Ovary (tissue), 3 donors: ENCODE measurements around the gene ARMC2.

Experiments used
- EP300 ChIP-seq: sonication (generic); formaldehyde crosslinking; IDR thresholded peaks from one replicate; pipeline ENCODE4 v1.6.1; 2017; ENCODE audit warnings: antibody characterized with exemption
- POLR2A ChIP-seq: fragments of 450-650 bp; IDR thresholded peaks from one replicate; pipeline ENCODE4 v1.6.1; 2017; ENCODE audit warnings: antibody characterized with exemption, mild to moderate bottlenecking, moderate library complexity
- TF ChIP-seq, protein P1 (sequence below), 3 donors: fragments of 450-650 bp in 2 of 3; fragments of 200-600 bp in 1 of 3; IDR thresholded peaks; one replicate each; pipeline versions ENCODE4 v1.5.1 to v1.8.0; 2016 to 2022; ENCODE audit warnings: antibody characterized with exemption in 3 of 3, mild to moderate bottlenecking in 1 of 3
- donor health status: DM: no; HTN: no; CAD: no.

DNA sequence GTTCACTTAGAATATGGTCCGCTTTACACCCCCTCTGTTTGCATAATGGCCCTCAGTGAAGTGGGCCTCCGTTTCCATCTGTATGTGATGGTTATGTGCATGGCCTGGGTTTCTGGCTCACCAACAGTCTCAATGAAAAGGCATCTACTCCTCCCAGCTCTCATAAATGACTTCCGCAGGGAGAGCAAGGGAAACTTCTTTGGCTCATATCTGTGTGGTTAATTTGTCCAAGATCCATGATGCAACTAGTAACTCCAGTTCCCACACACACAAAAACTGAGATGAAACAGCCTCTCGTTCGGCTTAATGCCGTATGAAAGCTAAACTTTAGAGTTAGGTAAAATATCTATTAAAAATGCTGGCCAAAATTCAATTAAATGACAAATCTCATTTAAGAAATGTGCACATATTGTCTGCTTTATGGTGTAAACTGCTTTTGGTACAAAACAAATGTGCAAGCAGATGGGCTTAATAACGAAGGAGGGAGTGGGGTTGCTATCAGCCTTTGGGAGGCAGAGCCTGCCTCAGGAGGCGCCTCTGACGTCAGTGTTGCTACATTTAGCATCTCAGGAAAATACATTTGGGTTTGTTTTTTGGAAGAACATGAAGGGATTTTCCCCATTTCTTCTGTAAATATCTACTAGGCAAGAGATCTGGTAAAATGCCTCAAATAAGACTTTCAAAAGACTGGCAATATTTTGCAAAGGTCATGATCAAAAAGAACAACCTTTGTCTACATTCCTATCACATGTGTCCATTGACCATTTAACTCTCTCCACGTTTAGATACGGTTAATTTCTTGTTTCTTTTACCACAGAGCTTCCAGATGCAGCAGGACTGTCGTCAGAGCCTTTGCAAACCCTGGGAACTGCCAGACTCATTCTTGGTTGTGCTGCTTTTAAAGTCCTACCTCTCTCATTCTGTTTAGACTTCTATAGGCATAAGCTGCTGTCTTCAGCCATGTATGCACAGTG, 96.8 kb downstream of the ARMC2 start:
- no peak for TF ChIP-seq POLR2A
- TF ChIP-seq, protein P1, sequence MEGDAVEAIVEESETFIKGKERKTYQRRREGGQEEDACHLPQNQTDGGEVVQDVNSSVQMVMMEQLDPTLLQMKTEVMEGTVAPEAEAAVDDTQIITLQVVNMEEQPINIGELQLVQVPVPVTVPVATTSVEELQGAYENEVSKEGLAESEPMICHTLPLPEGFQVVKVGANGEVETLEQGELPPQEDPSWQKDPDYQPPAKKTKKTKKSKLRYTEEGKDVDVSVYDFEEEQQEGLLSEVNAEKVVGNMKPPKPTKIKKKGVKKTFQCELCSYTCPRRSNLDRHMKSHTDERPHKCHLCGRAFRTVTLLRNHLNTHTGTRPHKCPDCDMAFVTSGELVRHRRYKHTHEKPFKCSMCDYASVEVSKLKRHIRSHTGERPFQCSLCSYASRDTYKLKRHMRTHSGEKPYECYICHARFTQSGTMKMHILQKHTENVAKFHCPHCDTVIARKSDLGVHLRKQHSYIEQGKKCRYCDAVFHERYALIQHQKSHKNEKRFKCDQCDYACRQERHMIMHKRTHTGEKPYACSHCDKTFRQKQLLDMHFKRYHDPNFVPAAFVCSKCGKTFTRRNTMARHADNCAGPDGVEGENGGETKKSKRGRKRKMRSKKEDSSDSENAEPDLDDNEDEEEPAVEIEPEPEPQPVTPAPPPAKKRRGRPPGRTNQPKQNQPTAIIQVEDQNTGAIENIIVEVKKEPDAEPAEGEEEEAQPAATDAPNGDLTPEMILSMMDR (IDR thresholded peaks at IDR 0.05), result no peak
- TF ChIP-seq EP300, result no peak
